SK-N-SH treated with all-trans-retinoic acid at 6 μM for 48 hours (cell line): ENCODE data around the gene LINGO3.

Experiments
- CREB5 ChIP-seq: fragments of 250-450 bp; sonication (Bioruptor Pico); IDR thresholded peaks from 2 replicates; pipeline ENCODE4 v1.5.1; 2020; ENCODE audit warnings: low read depth, mild to moderate bottlenecking, moderate library complexity
- CSDC2 ChIP-seq: fragments of 250-450 bp; sonication (Bioruptor Pico); IDR thresholded peaks from 2 replicates; pipeline ENCODE4 v1.5.0; 2020; ENCODE audit warnings: mild to moderate bottlenecking, moderate library complexity
- ESRRG ChIP-seq: fragments of 250-450 bp; sonication (Bioruptor Pico); IDR thresholded peaks from 2 replicates; pipeline ENCODE4 v1.6.1; 2021; ENCODE audit warnings: mild to moderate bottlenecking
- POU6F1 ChIP-seq: fragments of 250-450 bp; sonication (Bioruptor Pico); IDR thresholded peaks from 2 replicates; pipeline ENCODE4 v1.8.0; 2021; ENCODE audit warnings: low read depth, mild to moderate bottlenecking, moderate library complexity, borderline replicate concordance
- PPARA ChIP-seq: fragments of 250-450 bp; sonication (Bioruptor Pico); IDR thresholded peaks from 2 replicates; pipeline ENCODE4 v1.5.0; 2020; ENCODE audit warnings: mild to moderate bottlenecking, borderline replicate concordance
- ZFP30 ChIP-seq: fragments of 450-650 bp; formaldehyde crosslinking; IDR thresholded peaks from 2 replicates; pipeline ENCODE4 v1.5.0; 2022; ENCODE audit warnings: mild to moderate bottlenecking, moderate library complexity
- ZNF70 ChIP-seq: fragments of 450-650 bp; formaldehyde crosslinking; IDR thresholded peaks from 2 replicates; pipeline ENCODE4 v1.5.0; 2020; ENCODE audit warnings: mild to moderate bottlenecking, moderate library complexity

GRCh38 chr19:2320049-2320448 is 12.1 kb upstream of the LINGO3 start:
- TF ChIP-seq ZFP30 (CRISPR knock-in tag) (no peak), ESRRG (CRISPR knock-in tag) (no peak), CREB5 (no peak), PPARA (CRISPR knock-in tag) (no peak), CSDC2 (CRISPR knock-in tag) (no peak), POU6F1 (CRISPR knock-in tag) (no peak), ZNF70 (CRISPR knock-in tag) (no peak)
